MM.1S (cell line): ENCODE data around the gene AMPH.

Experiments
- DNase-seq: peaks from one replicate; pipeline ENCODE4 v3.0.0-alpha.2; 2015
- H2AFZ ChIP-seq: fragments of 300-600 bp; sonication (generic); 2 replicates; pipeline ENCODE4 v1.6.0; 2016; ENCODE audit warnings: antibody characterized with exemption, low read length
- H3F3A ChIP-seq: fragments of 300-600 bp; sonication (generic); 2 replicates; pipeline ENCODE4 v1.6.1; 2016; ENCODE audit warnings: mild to moderate bottlenecking, antibody characterized with exemption, low read length, moderate library complexity, mixed read lengths; ENCODE audit not compliant: insufficient read depth
- H3K27ac ChIP-seq: fragments of 300-600 bp; sonication (generic); 2 replicates; pipeline ENCODE4 v1.5.1; 2016; ENCODE audit warnings: mild to moderate bottlenecking, low read length
- H3K27me3 ChIP-seq: fragments of 300-600 bp; sonication (generic); replicated peaks from 2 replicates; pipeline ENCODE4 v1.6.0; 2016; ENCODE audit warnings: low read length; ENCODE audit not compliant: insufficient read depth
- H3K36me3 ChIP-seq: fragments of 300-600 bp; sonication (generic); replicated peaks from 2 replicates; pipeline ENCODE4 v1.6.1; 2016; ENCODE audit warnings: mild to moderate bottlenecking, low read length, mixed read lengths; ENCODE audit not compliant: insufficient read depth
- H3K4me1 ChIP-seq: fragments of 300-600 bp; sonication (generic); 2 replicates; pipeline ENCODE4 v1.6.1; 2016; ENCODE audit warnings: low read length, mixed read lengths
- H3K4me2 ChIP-seq: fragments of 300-600 bp; sonication (generic); 2 replicates; pipeline ENCODE4 v1.6.0; 2016; ENCODE audit warnings: low read depth, low read length
- H3K4me3 ChIP-seq: fragments of 300-600 bp; sonication (generic); 2 replicates; pipeline ENCODE4 v1.5.1; 2016; ENCODE audit warnings: low read length, mixed read lengths
- H3K79me2 ChIP-seq: fragments of 300-600 bp; sonication (generic); 2 replicates; pipeline ENCODE4 v1.6.1; 2016; ENCODE audit warnings: mixed run types, low read length, mixed read lengths
- H3K9ac ChIP-seq: fragments of 300-600 bp; sonication (generic); 2 replicates; pipeline ENCODE4 v1.6.1; 2016; ENCODE audit warnings: low read length, mixed read lengths
- H3K9me2 ChIP-seq: fragments of 300-600 bp; sonication (generic); replicated peaks from 2 replicates; pipeline ENCODE4 v1.6.1; 2016; ENCODE audit warnings: mild to moderate bottlenecking, low read length, mixed read lengths; ENCODE audit not compliant: insufficient read depth
- H3K9me3 ChIP-seq: fragments of 300-600 bp; sonication (generic); replicated peaks from 2 replicates; pipeline ENCODE4 v1.6.1; 2016; ENCODE audit warnings: mild to moderate bottlenecking, low read length, mixed read lengths; ENCODE audit not compliant: insufficient read depth
- H4K20me1 ChIP-seq: fragments of 300-600 bp; sonication (generic); 2 replicates; pipeline ENCODE4 v1.6.1; 2016; ENCODE audit warnings: mild to moderate bottlenecking, low read length, moderate library complexity, mixed read lengths; ENCODE audit not compliant: insufficient read depth
- CTCF ChIP-seq: fragments of 300-600 bp; sonication (generic); IDR thresholded peaks from 2 replicates; pipeline ENCODE4 v1.5.1; 2016; ENCODE audit warnings: antibody characterized with exemption, low read length, mixed read lengths
- EZH2 ChIP-seq: fragments of 300-600 bp; sonication (generic); optimal IDR thresholded peaks from 2 replicates; pipeline ENCODE3; 2017; ENCODE audit warnings: low read depth, mild to moderate bottlenecking, antibody characterized with exemption, low read length, mixed read lengths
- EZH2phosphoT487 ChIP-seq: fragments of 300-600 bp; sonication (generic); IDR thresholded peaks from 2 replicates; pipeline ENCODE4 v1.6.1; 2018; ENCODE audit warnings: antibody characterized with exemption, low read length

AMPH gene

GRCh38 chr7:38438970-38439369, 192.2 kb downstream of the AMPH start:
- no peak overlapping the region for H3K4me3 ChIP-seq
- H3K27me3 ChIP-seq, result no peaks in the 10 kb centered on the region
- H3K36me3 ChIP-seq, result no peaks in the 10 kb centered on the region
- no peaks in the 10 kb centered on the region for H3K9me2 ChIP-seq
- H3F3A ChIP-seq, result no peaks in the 10 kb centered on the region
- H3K9ac ChIP-seq, result no peak overlapping the region
- H3K4me1 ChIP-seq, result no peaks in the 10 kb centered on the region
- no peak overlapping the region for H3K4me2 ChIP-seq
- H3K27ac ChIP-seq, result no peak overlapping the region
- TF ChIP-seq EZH2phosphoT487, result no peak
- no peak for TF ChIP-seq CTCF
- TF ChIP-seq EZH2, result no peak
- no peak overlapping the region for H2AFZ ChIP-seq
- H3K9me3 ChIP-seq, result no peaks in the 10 kb centered on the region
- no peaks in the 10 kb centered on the region for H3K79me2 ChIP-seq
- no peak for DNase-seq
- H4K20me1 ChIP-seq, result no peaks in the 10 kb centered on the region

GRCh38 chr7:38432671-38433070, 198.5 kb downstream of the AMPH start:
- H3K27ac ChIP-seq, result no peak overlapping the region
- no peaks in the 10 kb centered on the region for H3K9me2 ChIP-seq
- H4K20me1 ChIP-seq, result no peaks in the 10 kb centered on the region
- no peaks in the 10 kb centered on the region for H3K36me3 ChIP-seq
- H3K4me2 ChIP-seq, result no peak overlapping the region
- H3K79me2 ChIP-seq, result no peaks in the 10 kb centered on the region
- DNase-seq, result no peak
- TF ChIP-seq EZH2phosphoT487 (no peak), EZH2 (no peak), CTCF (no peak)
- no peaks in the 10 kb centered on the region for H3F3A ChIP-seq
- no peaks in the 10 kb centered on the region for H3K27me3 ChIP-seq
- H3K9ac ChIP-seq, result no peak overlapping the region
- H3K4me3 ChIP-seq, result no peak overlapping the region
- no peaks in the 10 kb centered on the region for H3K9me3 ChIP-seq
- no peaks in the 10 kb centered on the region for H3K4me1 ChIP-seq
- H2AFZ ChIP-seq, result no peak overlapping the region

- Histone ChIP-seq H3K79me2 (no peaks in the 10 kb centered on the region), H3K4me3 (no peak overlapping the region), H3F3A (no peaks in the 10 kb centered on the region), H3K9ac (no peak overlapping the region), H3K9me2 (no peaks in the 10 kb centered on the region), H3K36me3 (no peaks in the 10 kb centered on the region), H3K4me2 (no peak overlapping the region), H3K27ac (no peak overlapping the region), H2AFZ (no peak overlapping the region), H3K9me3 (no peaks in the 10 kb centered on the region), H3K27me3 (no peaks in the 10 kb centered on the region), H4K20me1 (no peaks in the 10 kb centered on the region), H3K4me1 (no peaks in the 10 kb centered on the region)
- no peak for TF ChIP-seq CTCF
- TF ChIP-seq EZH2, result no peak
- TF ChIP-seq EZH2phosphoT487, result no peak
- DNase-seq, result no peak
Measured at GRCh38 chr7:38432080-38432479, 199.1 kb downstream of the AMPH start.
